GM18520 (cell line): ENCODE measurements around the gene REG3A.

Experiments used
- ATAC-seq: cut with Tn5 transposase; IDR thresholded peaks from one replicate; pipeline ENCODE4 v1.9.1; 2021; ENCODE audit not compliant: unreplicated experiment

Gene REG3A

DNA sequence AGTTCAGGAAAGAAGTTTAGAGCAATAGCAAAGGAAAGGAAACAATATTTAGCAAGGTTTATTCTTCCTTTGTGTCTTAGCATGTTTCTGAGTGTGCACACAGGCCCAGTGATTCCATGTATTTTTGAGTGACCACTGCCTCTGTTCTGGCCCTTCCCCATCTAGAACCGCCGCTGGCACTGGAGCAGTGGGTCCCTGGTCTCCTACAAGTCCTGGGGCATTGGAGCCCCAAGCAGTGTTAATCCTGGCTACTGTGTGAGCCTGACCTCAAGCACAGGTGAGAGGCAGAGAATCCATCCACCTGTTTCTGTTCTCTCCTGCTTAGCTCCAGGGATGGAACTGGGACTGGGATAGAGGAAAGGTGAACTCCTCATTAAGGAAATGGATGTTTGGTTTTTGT is 36.9 kb downstream of the REG3A start:
- ATAC-seq = no peak

DNA sequence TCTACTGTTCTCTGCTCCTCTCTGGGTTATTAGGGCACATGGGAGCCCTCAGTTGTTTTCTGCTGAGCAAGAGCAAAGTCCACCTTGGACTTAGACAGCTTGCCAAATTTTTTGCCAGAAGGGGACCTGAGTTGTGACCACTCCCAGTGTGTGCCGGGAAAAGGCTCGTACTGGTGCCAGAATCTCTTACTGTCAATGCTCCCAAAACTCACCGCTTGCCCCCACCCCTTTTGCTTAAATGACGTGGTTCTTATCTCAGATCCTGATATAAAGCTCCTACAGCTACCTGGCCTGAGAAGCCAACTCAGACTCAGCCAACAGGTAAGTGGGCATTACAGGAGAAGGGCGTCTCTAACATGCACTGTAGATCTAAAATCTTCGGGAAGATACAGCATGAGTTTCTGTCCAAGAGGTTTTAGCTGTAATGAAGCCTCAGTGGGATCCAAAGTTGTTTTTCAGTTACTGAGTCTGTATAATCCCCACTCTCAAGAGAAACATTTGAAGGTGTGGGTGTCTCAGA is 39.3 kb downstream of the REG3A start, which contains the start of gene REG1A:
TSS of gene REG1A (plus strand) at position 295 of the 520 bp plus-strand sequence. CDS start 374 bp downstream, outside the sequence.
- no peak for ATAC-seq

DNA sequence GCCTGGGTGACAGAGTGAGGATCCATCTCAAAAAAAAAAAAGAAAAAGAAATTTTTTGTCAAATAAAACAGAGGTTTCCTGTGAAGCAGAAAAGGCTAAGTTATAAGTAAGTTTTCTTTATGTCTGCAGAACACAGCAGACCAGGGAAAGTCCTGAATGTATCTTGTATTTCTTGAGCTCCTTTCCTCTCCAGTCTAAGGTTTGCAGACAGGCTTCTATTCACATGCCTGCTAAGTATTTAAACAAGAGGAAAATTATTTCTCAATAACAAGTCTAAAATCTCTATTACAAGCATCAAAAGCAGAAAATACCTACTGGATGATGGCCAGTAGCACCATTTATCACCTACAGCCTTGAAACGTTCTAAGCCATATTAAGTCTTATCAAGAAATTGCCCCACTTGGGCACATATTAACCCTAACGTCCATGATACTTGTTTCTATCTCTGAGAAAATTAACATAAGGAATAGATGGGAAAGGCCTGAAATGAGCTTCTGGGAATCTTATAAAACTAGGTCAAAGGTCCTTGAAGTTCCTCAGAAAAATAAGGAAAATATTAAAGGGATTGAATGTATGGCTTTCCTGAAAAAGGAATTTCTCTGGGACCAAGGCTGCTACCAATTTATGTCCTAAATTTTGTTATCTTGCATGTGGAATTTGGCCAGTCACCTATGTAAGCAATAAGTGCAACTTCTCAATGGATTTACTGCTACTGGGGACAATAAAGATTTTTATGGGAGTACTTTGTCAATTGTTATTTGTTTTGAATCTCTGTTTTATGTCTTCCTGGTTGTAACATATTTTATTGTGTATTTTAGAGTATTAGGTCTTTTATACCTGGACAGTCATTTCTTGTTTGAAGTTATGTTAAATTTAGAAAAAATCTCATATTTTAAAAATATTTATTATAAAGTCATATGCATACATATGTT is 42.3 kb downstream of the REG3A start:
- ATAC-seq = no peak

DNA sequence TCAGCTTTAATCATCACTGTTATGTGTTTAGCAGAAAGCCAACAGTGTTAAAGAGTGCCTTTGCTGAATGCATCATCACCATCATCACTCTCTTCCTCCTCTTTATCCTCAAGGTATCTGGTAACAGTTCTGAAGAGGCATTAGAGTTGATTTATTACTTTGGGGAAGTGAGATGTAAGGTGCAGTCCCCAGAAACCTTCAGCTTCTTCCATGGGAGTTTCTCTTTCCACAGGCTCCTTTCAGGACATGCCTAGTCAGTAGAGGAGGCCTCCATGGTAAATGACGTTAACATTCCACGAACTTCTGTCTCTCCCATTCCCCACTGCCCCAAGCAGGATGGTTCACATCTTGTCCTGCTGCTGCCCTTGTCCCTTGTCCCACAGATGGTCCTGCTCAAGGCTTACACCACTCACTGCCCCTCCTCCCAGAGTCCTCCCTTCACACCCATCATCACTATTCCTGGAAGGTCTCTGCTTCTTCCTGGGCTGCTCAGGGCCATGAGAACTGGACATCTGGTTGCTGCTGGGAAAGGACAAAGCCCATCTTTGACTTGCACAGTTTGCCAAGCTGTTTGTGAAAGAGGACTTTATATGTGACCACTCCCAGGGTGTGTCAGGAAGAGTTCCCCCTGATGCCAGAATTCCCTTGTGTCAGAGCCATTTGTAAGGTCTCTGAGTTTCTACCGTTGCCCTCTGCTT is 44.6 kb downstream of the REG3A start:
- no peak for ATAC-seq

DNA sequence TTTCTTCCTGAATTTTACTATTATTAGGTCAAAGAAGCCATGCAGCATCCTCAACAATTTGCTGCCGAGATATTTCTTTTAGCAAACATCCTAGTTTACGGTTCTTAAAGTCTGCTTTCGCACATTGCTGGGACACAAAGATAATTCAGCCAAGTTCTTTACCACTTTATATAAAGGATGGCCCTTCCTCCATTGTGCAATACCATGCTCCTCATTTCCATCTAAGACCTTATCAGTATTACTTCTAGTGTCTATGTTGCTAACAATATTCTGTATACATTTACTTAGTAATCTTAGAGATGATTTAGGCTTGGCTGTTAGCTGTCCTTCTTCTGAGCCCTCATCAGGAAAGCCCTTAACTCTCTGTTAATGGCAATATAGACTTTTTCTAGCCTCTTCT is 47.3 kb downstream of the REG3A start:
- ATAC-seq = no peak
